NCI-H345 treated with DMSO at 0.1 percent for 48 hours (cell line): ENCODE results near the gene IL23A.

ENCODE experiments used
- DNase-seq: peaks from one replicate; lab custom pipeline; 2025; ENCODE audit not compliant: unreplicated experiment; lab: John Stamatoyannopoulos, UW

The IL23A gene

DNA sequence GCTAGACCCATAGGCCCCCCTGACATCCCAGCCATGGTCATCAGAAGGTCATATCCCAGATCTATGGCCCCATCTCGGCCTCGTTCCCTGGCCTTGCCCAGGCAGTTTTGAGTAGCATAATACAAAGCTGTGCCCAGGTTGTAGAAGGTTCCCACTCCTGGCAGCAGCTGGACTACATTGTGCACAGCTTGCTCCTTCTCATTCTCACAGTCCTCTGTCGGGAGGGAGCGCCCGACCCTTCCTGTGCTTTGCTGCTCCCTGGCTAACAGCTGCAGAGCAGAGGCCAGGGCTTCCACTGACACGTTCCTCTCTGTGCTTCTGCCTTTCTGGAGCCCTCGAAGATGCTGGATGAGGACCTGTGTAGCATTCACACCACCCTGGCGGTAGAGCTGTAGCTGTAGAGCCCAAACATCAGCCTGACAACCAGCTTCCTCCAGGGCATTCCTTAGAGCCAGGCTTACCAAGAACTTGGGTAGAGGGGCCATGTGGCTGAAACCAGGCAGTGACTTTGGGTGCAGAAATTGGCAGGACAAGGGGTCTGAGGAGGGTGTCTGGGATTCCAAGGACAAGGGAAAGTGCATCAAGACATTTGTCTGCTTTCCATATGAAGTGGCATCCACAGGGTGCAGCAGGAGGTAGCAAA lies 22.9 kb downstream of the IL23A start:
- DNase-seq = no peak

DNA sequence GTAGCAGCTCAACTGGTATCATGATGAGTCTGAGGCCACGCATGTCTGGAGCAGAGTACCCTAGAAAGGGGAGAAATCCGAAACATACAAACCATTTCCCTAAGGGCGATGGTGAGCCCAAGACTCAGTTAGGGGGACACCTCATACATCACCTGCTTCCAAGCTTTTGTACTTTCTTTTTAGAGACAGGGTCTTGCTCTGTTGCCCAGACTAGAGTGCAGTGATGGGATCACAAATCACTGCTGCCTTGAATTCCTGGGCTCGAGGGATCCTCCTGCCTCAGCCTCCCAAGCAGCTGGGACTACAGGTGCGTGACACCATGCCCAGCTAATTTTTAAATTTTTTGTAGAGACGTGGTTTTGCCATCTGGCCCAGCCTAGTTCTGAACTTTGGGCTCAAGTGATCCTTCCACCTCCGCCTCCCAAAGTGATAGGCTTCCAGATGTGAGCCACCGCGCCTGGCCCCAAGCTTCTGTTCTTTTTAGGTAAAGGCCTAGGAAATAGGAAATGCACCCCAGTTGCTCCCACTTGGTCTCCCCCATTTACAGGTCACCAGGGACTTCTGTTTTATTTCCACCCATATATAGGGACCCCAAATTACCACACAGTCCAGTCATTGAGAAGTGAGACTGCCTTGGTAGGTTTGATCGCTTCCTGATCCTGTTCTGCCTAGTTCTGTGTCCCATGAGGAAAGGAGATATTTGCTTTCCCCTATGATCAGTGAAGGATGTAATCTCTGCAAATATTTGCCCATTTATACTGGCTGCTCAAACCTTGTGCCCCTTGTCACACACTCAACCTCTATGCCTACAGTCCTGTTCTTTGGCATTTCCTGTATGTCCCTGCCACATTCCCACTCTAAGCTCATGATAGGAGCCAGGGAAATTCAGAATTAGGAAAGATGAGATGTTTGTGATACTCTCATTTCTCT lies 23.7 kb downstream of the IL23A start, which contains the start of gene APOF:
Gene APOF (minus strand): TSS at position 728 of the 930 bp plus-strand sequence. CDS start 112 bp downstream, at position 616.
- no peak for DNase-seq

DNA sequence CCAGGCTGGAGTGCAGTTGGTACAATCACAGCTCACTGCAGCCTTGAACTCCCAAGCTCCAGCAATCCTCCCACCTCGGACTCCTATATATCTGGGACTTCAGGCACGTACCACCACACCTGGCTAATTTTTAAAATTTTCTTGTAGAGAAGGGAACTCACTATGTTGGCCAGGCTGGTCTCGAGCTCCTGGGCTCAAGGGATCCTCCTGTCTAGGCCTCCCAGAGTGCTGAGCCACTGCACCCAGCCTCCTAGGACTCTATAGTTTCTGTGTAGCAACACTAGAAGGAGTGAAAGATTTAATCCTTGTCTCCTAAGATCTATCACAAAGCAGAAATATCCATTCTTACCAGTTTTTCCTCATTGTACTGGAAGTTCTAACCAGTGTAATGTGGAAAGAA lies 28.3 kb downstream of the IL23A start:
- no peak for DNase-seq

DNA sequence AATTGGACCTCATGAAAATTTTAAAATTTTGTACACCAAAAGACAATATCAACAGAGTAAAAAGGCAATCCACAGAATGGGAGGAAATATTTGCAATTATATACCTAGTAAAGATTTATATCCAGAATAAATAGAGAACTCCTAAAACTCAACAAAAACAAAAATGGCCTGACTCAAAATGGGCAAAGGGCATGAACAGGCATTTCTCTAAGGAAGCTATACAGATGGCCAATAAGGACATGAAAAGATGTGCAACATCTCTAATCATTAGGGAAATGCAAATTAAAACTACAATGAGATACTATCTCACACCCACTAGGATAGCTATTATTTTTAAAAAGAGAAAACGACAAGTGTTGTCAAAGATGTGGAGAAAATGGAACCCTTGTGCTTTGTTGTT lies 34.8 kb downstream of the IL23A start:
- DNase-seq = no peak

DNA sequence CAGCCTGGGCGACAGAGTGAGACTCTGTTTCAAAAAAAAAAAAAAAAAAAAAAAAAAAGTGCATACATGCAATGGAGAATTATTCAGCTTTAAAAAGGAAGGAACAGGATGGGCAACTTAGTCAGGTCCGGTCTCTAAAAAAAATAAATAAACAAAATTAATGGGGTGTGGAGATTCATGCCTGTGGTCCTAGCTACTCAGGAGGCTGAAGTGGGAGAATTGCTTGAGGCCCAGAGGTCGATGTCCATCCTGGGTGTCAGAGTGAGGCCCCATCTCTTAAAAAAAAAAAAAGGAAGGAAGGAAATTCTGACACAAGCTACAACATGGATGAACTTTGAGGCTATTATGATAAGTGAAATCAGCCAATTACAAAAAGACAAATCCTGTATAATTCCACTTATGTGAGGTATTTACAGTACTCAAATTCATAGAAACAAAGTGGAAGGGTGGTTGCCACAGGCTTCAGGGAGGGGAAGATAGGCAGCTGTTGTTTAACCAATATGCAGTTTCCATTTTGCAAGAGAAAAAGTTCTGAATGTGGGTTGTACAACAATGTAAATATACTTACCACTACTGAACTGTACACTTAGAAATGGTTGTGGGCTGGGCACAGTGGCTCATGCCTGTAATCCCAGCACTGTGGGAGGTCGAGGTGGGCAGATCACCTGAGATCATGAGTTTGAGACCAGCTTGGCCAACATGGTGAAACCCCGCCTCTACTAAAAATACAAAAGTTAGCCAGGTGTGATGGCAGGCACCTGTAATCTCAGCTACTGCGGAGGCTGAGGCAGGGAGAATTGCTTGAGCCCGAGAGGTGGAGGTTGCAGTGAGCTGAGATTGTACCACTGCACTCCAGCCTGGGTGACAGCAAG lies 36.3 kb downstream of the IL23A start:
- no peak for DNase-seq

DNA sequence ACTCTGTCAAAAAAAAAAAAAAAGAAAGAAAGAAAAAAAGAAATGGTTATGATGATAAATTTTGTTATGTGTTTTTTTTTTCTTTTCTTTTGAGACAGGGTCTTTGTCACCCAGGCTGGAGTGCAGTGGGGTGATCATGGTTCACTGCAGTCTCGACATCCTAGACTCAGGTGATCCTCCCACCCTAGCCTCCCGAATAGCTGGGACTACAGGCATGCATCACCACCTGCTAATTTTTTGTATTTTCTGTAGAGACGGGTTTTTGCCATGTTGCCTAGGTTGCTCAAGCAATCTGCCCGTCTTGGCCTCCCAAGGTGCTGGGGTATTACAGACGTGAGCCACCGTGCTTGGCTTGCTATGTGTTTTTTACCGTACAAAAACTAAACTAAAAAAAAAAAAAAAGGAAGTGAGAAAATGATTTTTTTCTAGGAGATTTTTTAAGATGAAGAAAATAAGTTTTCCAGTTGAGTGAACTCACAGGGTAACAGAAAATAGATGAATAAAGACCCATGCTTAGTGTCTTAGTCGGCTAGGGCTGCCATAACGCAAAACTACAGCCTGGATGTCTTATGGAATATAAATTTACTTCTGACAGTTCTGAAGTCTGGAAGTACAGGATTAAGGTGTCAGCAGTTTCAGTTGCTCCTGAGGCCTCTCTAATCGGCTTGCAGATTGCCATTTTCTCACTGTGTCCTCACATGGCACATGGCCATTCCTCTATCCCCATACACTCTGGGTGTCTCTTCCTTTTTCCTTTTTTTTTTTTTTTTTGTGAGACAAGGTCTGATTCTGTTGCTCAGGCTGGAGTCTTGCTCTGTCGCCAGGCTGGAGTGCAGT lies 37.1 kb downstream of the IL23A start:
- DNase-seq = no peak

DNA sequence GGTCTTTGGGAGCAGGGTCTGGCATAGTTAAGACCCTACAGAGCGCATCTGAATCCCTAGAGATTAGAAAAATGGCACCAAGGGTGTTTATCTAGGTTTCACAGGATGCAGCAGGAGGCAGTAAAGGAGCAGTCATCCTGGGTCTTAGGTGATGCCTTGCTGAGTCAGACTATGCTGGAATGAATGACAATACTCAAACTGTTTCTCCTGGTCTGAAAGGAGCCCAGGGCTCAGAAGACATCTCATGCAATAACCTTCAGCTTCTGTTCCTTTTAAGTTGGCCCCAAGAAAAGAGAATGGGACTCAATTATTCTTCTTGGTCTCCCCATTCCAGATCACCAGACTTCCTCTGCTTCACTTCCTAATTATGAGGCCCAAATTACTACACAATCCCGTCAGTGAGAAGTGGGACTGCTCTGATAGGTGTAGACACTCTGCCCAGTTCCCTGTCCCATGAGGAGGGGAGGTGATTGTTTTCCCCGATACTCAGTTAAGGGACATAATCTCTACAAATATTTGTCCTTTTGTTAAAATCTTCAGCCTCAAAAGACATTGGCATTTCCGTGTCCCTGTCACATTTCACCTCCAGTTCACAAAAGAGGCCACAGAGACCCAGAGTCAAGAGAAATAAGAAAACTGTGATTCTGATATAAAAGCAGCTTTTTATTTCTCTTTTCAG lies 38.8 kb downstream of the IL23A start:
- no peak for DNase-seq

DNA sequence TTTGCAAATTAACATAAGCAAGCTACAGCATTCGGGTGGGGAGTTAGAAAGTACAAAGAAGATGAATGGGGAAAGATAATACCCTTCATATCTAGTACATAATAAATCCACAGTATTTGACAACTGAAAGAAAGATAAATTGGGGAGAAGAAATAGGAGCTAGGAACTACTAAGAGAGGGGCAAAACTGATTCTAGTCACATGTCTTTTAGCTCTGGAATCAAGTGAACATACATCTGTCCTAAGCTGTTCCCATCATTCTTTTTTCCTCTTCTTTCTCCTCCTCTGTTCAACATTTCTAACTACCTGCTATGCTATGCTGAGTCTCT lies 39.3 kb downstream of the IL23A start:
- no peak for DNase-seq

DNA sequence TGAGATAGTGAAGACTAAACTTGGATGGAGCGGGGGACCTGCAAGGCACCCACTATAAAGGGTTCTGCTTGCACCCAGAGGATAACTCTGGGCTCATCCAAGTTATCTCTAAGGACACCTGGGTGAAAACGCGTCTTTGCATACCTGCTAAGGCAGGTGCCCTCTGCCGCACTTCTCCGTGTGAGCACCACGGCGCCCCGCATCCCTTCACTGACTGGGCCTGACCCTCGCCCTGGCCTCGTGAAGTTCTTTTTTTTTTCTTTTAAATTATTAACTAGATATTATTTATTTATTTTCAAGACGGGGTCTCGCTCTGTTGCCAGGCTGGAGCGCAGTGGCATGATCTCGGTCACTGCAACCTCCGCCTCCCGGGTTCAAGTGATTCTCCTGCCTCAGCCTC lies 43.9 kb downstream of the IL23A start:
- no peak for DNase-seq

DNA sequence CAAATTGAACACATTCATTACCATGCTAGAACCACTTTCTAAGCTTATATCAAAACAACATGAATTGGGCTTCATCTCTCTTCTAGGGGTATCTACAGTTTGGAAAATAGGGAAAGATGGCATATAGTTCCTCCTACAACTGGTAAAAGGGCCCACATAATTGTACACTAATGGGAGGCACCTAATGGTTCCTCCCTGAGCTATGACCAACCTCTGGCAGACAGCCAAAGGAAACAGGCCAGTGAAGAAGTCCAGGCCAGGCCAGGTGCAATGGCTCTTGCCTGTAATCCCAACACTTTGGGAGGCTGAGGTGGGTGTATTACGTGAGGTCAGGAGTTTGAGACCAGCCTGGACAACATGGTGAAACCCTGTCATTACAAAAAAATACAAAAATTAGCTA lies 47.2 kb downstream of the IL23A start:
- no peak for DNase-seq

DNA sequence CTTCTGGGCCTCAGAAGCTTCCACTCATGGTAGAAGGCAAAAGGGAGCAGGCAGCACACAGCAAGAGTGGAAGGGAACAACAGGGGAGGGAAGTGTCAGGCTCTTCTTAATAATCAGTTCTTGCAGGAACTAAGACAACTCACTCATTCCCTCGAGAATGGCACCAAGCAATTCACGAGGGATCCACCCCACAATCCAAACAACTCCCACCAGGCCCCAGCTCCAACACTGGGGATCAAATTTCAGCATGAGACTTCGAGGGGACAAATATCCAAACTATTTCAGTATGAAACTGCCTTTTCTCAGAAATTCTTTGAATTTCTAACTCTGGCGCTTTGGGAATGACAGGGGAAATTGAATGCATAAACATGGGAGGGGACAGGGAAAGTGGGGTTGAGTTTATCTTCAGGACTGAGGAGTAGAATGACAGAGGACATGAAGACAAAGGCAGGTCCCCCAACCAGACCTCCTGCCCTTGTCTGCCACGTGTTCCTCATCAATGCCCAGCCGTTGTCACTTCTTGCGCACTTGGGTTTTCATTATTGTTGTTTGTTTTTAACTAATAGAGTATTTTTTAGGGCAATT lies 48.6 kb downstream of the IL23A start:
- no peak for DNase-seq

DNA sequence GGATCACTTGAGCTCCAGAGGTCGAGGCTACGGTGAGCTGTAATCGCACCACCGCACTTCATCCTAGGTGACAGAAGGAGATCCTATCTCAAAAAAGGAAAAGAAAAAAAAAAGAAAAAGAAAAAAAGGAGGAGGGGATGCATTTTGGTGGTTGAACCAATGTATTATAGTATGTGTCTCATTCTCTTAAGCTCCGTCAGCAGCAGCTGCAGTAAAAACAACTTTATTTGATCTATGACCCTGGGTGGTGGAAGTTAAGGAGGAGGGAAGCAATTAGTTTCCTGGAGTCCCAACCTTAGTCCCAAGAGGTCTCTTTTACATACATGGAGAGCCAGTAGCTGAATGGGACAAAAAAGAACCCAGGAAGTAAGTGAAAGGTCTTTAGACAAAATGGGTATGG lies 50.7 kb downstream of the IL23A start:
- DNase-seq = no peak
